RPMI8226 (cell line): ENCODE data around the gene PRKG1.

Experiments used
- DNase-seq: peaks from one replicate; pipeline ENCODE4 v3.0.0-alpha.2; 2015

Gene PRKG1

DNA sequence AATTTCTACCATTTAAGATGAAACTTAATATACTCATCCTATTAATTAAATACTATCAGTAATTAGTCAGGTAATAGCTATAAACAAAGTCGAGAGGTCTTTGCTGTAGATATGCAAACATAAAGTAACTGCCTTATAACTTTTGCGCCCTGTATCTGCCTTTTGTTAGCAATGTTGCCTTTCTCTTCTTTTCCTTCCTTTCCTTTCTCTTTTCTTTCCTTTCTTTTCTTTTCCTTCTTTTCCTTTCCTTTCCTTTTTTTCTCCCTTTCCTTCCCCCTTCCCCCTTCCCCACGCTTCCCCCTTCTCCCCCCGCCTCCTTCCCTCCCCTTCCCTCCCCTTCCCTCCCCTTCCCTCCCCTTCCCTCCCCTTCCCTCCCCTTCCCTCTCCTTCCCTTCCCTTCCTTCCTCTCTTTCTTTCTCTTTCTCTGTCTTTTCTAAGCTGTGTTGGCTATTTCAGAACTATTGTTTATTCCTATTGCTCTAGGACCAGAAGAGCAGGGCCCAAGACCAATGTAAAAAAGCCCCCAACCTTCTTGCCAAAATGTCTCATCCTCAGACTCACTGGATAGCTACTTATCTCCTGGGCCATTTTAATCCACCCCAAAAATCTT lies 1174.5 kb downstream of the PRKG1 start:
- DNase-seq, result no peak

DNA sequence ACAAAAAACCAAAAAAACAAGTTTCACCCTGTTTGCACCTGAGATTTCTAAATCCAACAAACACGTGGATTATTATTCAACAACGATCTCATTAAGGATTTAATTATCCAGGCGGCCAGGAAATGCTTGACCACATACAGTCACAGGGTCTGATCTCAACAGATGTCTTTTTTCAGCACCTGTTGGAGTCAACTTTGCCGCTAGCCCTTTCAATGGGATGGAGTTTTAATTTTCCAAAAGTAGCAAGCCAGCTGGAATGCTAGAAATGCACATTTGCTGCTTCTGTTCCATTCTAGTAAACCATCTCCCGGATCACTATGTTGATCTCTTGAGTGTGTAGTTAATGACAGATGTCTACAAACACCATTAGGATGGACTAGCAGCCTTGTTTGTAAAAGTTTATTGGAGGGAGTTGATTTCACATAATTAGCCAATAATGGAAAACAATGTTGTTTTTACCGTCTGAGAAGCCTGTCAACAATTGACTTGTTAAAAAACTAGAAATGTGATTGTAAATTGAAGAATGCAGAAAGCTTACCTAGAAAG lies 1175.6 kb downstream of the PRKG1 start:
- DNase-seq, result no peak

DNA sequence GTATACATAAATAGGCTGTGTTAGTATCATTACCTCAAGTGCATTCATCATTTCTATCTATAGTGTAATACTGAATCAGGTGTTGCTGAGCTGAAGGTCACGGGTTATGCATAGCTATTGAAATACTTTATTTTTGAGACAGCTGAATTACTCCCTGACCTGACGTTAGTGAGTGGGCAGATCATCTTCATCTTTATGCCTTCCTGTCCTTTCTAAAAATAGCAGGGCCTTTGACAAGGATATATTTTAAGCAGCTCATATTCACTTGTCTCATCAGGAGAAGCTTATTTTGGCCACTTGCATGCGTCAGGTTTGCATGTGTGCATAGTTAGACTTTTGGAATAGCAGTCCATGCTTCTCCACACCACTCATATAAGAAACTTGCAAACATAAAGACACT lies 1176.2 kb downstream of the PRKG1 start:
- DNase-seq, result no peak

GRCh38 chr10:52252307-52252706 lies 1178.0 kb downstream of the PRKG1 start:
- DNase-seq, result no peak

DNA sequence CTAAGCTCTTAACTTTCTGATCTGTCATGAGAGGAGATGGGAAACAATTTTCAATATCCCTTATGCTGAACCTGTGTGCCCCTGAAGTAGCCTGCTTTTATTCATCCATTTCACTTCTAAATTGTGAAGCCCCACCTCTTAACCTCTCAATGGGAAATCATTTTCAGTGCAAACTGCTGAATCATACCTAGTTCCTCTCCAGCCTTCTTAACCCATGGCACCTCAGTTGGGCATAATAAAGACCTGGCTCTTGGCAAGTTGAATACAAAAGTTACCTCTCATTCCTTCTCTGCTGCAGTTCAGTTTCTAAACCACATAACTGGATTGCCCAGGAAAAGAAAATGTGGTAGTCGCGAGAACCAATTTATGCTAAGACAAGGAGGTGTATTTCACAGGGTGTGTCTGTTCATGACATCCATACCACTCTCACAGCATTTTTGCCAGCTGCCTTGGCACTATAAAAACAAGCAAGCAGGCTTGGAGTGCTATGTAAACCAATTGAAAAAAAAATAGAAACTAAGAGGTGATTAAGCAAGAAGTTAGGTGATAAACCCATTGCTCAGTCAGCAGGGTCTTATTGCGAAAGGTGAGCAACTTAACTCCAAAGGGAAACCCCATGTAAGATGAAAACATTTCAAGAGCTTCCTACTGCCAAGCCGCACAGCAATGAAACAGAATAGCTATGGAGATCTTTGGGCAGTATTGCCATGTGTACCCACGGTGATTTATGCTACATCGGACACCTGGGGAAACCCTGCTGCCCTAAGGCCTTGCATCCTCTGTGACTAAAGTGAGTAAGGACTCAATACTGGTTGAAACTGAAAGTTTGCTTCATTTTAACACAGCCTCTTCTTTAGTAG lies 1182.8 kb downstream of the PRKG1 start:
- peak; percentile 62 for DNase-seq

DNA sequence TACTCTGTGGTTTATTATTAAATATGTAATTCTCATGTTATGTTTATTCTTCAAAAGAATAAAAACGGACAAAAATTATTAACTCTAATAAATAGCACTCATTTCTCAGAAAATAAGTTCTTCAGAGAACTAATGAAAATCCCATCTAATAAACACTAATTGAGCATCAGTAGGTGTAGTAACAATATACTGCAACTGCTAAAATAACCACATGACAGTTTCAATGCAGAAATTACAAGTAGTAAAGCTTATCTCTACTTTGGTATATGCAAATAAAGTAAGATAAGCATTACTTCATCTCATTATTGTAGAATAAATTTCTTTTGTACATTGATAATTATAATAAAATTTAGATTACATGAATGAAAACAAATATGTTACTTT lies 1183.4 kb downstream of the PRKG1 start:
- no peak for DNase-seq

GRCh38 chr10:52258799-52259425 lies 1184.6 kb downstream of the PRKG1 start:
- DNase-seq, result no peak

GRCh38 chr10:52259426-52259812 lies 1185.1 kb downstream of the PRKG1 start:
- DNase-seq, result no peak

GRCh38 chr10:52261362-52261761 lies 1187.1 kb downstream of the PRKG1 start:
- DNase-seq, result no peak

- DNase-seq, result no peak
Measured at GRCh38 chr10:52265131-52265926, 1191.0 kb downstream of the PRKG1 start.

DNA sequence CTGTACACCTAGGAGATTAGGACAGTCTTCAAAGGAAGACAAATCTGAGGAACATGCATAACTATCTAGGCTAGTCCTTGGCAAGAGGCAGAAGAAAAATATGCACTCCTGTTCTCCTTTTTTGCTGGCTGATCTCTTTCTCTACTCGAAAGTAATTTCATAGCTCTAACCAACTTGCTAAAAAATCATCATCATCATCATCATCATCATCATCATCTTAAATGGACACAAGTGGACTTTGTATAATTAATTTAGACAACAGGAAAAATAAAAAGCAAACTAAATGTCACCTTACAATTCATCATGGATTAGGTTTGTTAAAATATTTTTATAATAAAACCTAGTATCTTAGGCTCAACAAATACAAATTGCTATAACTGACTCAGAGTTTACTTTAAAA lies 1192.6 kb downstream of the PRKG1 start:
- DNase-seq, result no peak

DNA sequence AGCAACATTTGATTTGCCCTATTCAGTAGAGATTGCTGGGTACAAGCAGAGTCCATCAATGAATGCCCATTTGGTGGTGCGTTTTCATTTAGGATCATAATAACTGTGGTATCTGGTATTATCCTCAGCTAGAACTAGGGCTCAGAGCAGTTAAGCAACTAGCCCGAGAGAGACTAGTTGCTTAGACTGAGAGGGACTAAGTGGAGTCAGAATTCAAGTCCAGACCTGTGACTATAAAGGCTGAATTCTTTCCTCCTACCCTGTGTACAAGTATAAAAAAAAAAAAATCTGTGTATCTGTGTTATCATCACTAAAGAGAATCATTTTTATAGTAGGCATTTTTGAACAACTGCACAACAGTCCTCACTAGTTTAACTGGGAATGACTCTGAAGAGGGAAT lies 1194.5 kb downstream of the PRKG1 start:
- no peak for DNase-seq

DNA sequence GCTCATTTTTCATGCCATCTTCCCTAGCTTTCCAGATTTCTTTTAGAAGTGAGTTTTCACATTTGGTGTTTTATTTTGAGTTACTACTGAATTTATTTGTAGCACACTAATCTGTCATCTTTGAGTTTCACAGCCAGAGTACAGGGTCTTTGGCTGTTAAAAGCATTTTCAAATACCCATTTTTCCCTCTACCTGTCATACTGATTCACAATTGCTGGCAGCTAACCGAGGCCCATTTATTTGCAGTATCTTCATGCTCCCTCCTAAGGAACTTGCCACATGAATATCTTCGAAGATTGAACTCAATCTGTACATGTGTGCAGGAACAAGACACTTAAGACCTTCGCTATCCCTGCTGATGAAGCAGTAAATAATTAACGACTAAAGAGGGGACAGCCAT lies 1194.9 kb downstream of the PRKG1 start:
- DNase-seq, result no peak

GRCh38 chr10:52276163-52276562 lies 1201.9 kb downstream of the PRKG1 start:
- DNase-seq, result no peak

- no peak for DNase-seq
Measured at GRCh38 chr10:52276986-52277385, 1202.7 kb downstream of the PRKG1 start.

GRCh38 chr10:52279546-52279945 lies 1205.3 kb downstream of the PRKG1 start:
- DNase-seq, result no peak

GRCh38 chr10:52280051-52280450 lies 1205.8 kb downstream of the PRKG1 start:
- DNase-seq, result no peak

DNA sequence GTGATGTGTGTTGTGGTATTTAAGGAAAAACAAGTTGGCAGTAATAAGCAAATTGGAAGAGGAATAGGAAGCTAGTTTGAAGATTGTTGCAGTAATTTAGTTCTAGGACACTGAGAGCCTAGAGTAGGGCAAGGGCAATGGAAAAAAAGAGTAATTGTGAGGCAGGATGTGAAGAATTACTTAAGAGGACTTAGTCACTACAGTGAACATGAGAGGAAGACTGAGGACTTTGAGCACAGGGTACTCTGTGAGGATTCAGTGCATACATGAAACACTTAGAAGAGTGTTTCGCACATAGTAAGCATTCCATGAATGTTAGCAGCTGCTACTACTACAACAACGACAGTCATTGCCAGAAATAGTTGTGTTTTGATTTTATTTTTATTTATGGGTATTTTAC lies 1208.9 kb downstream of the PRKG1 start:
- DNase-seq, result no peak

GRCh38 chr10:52284416-52285013 lies 1210.2 kb downstream of the PRKG1 start:
- DNase-seq, result no peak

GRCh38 chr10:52287866-52288265 lies 1213.6 kb downstream of the PRKG1 start:
- no peak for DNase-seq

GRCh38 chr10:52297747-52298146 lies 1223.5 kb downstream of the PRKG1 start:
- no peak for DNase-seq

DNA sequence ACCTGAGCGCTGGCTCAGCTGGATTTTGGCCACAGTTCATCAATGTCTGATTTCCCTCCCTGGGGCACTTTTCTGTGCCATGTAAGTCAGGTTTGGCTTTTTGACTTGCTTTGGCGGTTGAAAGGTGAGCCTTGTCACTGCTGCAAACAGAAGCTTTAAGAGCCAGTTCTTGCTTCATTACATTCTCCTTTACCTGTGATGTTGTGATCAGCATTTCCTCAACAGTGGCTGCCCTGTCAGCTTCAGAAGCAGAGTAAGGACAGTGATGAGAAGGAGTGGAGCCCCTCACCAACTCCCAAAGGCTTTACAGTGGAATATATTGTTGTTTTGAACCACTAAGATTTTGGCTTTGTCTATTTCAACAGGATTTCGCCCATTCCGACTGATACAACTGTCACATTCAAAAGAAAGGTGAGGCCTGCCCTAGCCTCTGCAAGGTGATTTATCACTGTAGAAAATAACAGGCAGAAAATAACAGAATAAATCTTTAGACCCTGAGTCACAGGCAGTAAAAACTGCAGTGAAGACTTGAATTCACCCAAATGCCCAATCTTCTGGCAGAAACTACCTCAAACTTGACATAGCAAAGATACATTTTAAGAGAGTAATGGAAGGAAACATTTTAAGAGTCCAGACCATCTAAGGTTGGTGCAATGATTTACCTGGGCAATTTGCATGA lies 1226.5 kb downstream of the PRKG1 start:
- no peak for DNase-seq
